NCI-H2107 treated with DMSO at 0.1 percent for 48 hours (cell line): Measurements from ENCODE around the gene PDIA5.

ENCODE experiments used
- DNase-seq: peaks from one replicate; lab custom pipeline; 2025; ENCODE audit not compliant: unreplicated experiment; lab: John Stamatoyannopoulos, UW

The PDIA5 gene

DNA sequence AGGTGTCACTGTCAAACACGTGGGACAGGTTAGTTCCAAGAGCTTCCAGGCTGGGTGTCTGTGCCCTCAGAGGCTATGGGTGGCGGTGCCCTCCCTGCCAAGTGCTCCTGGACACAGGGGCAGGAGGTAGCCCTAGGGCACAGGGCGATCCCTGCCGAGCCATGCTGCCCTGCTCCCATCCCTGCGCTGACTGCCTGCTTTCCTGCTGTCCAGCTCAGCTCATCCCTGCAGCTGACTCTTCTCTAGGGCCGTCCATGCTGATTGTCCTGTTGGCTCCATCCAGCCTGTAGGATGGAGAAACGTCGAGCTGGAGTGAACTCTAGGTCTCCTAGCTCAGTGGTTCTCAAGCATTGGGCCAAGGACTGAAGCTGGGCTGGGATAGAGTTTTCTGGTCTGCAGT lies 3.7 kb downstream of the PDIA5 start:
- no peak for DNase-seq

DNA sequence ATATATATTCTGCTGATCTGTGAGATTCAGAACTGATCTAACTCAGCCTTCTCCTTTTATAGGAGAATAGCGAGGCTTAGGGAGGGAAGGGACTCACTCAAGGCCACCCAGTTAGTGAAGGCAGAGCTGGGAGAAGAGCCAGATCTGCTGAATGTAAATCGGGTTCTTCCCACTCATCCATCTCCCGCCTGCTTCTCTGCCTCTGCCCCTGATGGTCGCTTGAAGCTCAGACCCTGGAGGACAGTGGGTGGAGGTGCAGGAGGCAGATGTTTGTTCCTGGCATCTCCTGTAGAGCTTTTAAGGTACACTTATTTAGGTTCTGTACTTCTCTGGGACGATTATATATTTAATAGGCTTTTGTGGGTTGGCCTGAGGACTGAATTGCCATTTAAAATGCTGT lies 4.3 kb downstream of the PDIA5 start:
- no peak for DNase-seq

DNA sequence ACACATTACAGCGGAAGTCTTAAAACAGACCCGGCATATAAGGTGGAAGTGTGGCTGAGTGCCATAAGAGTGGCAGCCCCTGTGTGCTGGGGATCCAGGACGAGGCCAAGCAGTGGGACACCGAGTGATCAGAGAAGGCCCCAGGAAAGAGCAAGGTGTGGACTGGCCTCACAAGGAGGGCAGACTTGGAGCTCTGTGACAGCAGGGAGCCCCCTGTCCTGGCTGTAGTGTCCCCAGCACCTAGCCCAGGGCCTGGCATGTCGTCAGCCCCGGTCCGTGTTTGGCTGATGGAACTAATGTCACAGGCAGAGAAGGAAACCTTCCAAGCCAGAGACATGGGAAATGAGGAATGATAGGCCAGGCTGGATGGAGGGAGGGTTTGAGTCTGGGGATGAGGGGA lies 4.8 kb downstream of the PDIA5 start:
- DNase-seq = no peak

DNA sequence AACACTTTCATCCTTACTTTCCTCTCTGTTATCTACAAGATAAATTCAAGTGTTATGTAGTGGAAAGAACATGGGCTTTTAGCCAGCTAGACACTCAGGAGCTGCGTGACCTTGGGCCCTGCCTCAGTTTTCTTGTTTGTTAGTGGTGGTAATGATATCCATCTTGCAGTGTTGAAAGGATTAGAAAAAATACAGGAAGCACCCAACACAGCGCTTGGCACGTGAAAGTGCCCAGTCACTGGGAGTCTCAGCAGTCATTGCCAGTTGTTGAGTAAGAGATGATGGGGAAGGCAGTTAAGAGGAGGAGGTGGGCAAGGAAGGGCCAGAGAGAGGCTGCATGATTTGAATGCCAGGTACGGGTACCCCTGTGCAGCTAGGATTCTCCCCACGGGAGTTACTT lies 5.3 kb downstream of the PDIA5 start:
- DNase-seq = no peak

DNA sequence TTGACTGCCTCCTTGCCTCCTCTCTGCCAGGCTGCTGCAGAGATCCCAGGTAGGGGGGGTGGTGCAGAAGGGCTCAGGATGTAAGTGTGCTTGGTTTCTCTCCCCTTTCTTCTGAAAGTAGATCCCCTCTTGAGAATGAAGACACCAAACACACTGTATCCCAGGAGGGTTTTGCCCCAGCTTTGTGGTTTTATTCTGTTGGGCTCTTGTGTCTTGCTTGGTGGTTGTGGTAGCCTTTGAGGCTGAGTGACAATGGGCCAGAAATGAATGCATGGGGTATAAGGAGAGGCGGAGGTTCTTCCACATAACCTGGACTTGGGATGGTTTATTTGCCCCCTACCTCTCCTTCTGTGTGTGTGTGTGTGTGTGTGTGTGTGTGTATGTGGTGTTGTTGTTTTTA lies 5.7 kb downstream of the PDIA5 start:
- DNase-seq = peak; percentile 77

DNA sequence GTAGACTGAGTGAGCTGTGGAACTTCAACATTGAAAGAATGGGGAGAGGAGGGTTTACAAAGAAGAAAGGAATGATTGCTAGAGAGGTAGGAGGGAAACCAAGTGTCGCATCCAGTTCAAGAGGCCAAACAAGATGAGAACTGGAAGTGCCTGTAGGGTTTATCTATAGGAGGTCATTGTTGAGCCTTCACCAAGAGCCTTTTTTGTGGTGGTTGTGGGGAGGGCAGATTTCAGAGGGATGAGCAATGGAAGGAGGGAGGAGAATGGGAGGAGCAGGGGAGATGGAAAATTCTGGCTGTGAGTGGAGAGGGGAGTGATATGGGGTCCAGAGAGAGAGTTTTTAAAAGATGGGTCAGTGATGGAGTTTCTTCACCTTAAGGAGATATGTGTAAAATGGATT lies 8.5 kb downstream of the PDIA5 start:
- DNase-seq = no peak

DNA sequence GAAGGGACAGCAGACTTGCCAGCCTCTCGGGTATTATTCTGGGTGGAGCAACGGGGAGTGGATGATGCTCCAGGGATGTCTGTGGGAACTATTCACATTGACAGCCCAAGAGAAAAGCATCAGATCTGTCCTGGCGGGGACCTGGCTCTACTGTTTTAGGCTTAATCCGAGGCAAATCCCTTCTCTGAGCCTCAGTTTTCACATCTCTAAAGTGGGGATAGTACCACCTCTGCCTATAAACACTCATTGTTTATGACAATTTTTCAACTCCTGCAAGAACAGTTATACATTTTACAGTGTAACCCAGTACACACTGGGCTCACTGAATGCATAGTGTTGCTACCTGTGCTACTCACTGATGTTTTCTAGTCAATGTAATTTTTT lies 9.3 kb downstream of the PDIA5 start:
- no peak for DNase-seq

DNA sequence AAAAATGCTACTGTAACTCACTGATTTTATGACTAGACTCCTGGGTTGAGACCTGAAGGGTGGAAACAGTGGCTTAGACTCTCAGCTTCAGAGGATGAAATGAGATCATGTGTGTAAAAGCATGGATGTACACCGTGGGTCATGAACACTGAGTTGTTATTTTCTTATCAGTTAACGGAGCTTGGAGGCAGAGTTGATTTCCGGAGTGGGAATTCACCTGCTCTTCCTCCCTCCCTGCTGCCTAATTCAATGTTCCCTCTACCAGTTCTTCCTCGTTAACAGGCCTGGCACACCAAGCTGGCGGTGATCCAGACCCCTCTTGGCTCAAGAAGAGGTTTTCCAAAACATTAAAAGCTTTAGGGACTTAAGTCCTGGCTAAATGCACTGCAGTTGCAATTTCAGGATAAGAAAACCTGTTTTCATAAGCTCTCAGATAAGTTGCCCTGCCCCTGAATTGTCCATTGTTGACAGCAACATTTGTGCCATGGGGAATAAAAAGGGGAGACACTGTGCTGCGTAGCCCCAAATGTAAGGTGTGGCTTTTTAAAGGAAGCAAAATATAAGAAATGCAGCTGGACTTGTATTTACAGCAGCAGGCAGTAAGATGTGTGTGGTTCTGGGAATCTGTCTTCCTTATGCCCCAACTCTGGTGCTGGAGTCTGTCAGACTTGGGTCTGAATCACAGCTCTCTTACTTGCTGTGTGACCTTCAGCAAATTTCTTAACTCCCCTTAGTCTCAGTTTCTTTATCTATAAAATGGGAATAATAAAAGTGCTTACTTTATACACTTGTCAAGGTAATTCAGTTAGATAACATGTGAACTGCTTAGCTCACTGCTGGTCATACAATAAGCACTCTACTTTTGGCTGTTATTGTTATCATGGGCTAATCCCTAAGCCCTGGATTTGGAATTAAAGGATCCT lies 9.9 kb downstream of the PDIA5 start:
- DNase-seq = peak; percentile 69

DNA sequence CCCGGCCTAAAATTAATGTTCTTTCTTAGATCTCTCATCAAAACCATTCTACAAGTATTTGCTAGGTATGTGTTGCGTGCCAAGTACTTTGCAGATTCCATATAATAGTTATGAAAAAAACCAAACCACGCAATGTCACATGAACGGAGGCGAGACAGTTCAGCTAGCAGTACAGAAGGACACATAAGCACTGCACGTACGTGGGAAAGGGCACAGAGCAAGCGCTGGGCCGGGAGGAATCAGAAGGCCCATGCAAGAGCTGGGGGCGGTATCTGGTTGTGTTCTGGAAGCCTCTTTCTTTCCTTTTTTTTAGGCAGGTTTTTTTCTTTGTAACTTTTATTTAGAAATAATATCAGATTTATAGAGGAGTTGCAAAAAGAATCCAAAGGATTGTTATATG lies 11.3 kb downstream of the PDIA5 start:
- DNase-seq = no peak

DNA sequence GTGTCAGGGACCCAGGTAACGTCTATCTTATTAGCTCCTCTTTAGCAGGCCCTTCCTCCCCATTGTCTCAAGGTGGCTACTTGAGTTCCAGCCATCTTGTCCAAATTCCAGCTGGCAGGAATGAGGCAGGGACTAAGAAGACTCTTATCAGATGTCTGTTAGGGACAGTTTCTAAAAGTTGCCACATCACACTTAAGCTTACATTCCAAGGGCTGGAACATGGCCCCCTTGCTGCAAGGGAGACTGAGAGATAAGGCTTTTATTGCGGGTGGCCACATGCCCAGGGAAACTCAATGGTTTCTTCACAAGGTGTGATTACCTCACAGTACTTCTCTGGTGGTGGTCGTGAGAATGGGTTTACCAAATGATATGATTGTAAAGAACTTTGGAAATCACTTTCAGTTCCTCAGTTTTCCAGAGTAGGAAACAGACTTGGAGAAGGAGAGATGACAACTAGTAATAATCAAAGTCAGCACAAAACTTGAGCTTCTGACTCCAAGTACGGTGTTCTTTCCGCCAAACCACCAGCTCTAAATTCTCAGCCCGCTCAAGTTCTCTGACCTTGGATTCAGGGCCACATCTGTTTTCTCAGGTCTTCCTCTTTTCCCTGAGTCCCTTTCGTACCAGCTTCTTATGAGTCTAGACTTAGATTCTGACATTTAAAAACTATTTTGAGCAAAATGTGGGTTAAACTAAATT lies 14.2 kb downstream of the PDIA5 start:
- no peak for DNase-seq

DNA sequence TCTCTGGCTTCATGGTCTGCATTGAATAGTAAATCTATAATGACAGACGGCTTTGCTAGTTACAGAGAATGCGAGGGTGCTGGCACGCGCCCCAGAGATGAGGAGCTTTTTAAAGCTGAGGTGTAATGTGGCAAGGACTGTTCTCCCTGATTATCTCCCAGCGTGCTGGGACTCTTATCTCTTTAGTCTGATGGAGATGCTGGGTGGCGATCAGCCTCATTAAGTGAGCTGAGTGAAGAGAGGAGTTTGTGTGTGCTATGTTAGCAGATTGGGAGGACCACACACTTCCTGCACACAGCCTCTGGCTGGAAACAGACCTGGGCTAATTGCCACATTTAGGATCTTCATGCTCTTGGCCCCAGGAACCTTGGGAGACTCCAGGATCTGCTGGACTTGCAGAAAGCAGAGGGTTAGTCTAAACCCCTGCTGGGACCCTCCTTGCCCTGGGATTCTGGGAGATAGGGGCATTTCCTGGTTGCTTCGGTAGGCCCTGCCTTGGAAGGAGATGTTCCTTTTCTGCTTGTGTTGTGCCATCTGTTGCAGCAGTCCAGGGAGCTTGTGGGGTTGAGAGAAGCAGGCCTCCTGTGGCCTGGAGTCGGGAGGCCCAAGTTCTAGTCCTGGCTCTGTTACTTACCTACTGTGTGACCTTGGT lies 15.0 kb downstream of the PDIA5 start:
- DNase-seq = peak; percentile 89

DNA sequence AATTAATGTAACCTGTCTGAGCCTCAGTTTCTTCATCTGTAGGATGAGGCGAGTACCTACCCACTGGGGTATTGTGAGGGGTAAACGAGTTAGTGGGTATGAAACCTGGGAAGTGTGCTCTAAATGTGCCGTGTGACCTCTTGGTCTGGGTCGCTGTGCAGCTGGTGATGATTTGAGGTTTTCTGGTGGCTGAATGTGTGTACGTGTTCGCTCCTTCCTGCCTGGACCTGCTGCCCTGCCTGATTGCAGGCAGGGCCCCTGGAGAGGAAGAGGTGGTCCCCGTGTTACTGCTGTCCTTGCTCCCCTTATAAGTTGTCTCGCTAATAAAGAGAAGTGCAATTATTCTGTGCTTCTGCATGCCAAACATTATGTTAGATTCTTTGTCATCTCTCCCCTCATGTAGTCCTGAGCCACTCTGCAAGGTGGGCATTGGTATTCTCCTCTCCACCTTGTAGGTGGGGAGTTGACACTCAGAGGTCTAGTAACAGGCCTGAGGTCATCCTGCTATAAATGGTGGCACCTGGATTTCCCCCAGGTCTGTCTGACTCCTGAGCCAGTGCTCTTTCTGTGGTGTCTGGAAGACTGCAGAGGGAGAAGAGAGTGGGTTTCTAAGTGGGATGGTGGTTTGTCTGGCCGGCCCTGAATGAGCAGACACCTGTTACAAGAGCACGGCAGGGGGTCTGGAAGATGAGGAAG lies 15.7 kb downstream of the PDIA5 start:
- no peak for DNase-seq

DNA sequence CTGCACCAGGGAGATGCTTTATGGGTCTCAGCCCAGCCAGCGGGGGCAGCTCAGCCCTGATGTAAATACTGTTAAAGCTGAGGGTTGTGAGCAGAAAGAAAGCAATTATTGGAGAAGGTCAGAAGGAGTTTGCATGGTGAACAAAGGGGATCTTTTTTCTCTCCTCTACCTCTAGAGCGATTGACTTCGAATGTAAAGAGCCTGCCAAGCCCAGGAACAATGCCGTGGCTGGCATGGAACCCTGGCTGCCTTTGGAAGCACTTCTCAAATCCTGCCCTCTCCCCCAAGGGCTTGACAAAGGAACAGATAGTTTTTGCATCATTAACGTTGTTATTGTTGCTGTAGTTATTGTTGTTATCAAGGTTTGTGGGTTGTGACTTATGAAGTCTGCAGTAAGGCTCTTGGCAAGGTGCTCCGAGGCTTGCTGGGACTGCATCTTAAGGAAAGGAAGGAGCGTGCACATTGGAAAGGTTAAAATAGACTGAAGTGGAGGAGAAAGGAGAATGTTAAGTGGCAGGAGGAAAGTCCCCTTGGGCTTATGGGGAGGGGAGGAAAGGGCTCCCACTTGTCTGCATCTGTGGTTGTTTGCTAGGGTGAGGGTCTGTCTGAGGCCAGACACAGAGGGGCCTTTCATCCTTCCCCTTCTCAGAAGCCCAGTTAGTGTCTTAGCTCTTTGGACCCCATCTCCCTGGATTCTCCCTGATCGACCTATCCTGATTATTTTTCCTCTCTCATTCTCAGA lies 16.7 kb downstream of the PDIA5 start:
- DNase-seq = no peak

DNA sequence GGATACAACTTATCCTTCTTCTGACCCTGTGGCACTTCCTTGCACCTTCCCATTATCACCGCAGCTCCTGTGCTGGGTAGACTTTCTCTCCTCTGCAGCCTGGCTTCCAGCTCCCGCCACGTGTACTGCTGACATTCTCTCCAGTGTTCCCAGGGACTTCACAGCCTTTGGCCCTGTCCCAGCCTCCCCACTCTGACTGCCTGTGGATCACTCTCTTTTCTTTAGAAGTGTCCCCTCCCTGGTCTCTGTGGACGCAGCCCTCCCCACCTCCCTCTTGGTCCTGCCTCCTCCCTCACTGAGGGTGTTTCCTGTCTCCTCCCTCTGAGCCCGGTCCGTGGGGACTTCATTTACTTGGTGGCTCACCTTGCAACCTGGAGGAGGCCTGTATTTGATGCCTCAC lies 17.4 kb downstream of the PDIA5 start:
- DNase-seq = no peak

DNA sequence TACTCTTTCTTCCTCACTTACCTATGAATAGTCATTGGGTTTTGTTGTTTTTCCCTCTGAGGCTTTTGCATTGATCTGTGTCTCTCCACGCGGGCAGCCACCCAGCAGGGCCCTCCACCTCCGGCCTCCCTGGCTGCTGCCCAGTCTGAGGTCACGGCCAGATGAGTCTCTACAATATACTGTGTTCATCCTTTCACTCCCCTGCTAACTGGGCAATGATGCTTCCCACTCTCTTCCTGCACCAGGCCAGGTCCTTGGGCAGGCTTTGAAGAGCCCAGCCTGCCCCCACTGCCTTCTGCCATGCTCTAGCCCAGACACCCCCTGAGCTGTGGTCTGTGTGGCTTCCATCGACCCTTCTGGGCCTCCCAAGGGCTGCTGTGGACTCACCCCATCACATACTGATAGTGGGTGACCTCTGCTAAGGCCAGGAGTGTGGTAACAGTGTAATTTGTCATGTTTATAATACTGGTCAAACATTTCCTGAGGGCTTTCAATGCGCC lies 18.0 kb downstream of the PDIA5 start:
- no peak for DNase-seq

DNA sequence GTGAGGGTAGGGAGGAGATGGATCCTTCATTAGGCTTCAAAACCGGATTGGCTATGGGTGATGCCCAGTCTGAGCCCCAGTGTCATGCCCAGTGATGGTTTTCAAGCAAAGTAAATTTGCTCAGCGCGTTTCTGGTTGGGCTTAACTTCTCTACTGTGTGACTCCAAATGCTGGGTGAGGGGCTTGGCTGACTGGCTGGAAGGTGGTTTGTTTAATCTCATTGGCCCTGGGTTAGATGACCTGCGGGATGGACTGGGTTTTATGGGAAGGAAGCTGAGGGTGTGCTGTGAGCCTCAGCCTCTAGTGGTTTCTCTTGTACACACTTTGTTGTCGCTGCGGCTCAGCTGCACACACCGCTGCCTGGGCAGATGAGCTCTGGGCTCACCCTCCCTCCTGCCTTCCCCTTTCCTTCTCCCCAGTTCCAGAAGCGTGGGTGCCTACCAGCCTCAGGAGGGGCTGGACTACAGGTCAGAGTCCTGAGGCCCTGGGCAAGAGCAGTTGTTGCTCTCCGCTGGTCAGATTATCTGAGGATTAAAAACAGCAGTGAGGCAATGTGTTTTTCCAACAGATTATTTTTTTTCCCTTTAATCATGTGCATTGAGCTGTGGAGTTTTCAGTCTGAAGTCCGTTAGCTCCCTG lies 18.6 kb downstream of the PDIA5 start:
- peak; percentile 30 for DNase-seq

DNA sequence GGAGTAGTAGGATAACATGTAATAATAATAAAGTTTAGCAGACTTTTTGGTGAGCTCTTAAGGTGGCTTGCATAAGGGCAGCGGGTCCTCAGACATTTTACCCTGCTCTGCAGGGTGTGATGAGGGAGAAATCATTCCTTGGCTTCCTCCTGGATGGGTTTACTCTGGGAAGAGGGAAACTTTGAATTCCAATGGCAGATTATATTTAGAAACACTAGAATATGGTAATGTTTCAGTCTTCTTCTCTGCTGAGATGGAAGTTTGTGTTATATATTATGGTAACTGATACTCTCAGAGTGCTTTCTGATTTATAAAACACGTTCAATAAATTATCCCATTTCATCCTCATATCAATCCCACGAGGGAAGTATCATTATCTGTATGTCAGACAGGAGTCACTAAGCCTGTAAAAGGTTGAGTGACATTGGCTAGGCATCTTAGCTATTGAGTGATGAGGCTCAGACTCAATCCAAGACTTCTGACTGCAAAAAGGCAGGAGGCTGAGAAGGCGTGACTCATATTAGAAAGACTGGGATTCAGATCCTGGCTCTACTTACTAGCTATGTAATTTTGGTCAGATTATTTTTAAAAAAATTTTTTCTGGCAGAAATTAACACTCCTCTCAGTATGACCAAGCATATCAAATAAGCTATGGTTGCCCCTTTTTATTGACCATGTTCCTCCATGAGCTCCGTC lies 19.3 kb downstream of the PDIA5 start:
- DNase-seq = no peak

DNA sequence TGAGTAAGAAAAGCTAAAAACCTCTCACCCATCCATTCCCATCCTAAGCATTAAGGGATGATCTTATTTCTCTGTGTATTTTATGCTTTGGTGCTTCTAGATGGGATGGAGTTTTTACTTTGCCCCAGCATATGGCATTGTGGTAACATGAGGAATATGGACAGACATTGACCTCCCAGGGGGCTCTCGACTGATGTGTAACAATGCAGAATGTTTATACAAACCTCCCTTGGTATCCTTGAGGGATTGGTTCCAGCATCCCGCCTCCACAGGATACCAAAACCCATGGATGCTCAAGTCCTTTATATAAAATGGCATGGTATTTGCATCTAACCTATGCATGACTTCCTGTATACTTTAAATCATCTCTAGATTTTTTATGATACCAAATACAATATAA lies 21.6 kb downstream of the PDIA5 start:
- peak; percentile 45 for DNase-seq

DNA sequence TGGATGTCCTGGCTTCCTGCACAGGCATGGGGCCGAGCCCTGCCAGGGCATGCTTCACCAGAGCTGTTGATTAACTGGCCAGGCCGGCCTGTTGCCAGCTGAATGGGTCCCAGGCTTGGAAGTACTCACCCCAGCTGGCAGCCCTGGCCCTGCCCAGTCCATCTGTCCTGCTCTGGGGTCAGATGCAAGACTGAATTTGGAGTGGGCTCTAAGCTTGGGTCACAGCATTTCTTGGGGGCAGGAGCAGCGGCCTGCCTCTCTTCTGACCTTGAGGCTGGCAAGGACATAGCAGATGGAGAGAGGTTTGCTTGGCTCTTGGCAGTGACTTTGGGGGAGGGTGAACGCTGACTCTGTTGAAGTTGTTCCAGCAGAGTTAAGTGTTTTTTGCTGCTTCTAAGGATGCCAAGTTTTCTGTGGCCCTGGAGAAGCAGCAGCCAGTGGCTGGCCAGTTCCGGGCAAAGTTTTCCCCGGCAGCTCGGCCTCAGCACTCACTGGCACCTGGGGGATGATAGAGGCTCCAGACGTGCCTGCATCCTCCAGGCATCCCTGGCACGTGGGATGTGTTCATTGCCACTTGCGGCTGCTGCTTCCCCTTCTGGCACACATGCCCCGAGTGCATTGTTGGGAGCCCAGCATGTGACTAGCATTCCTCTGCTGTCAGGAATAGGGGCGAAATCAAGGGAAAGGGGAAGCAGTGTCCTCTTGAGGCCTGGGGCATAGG lies 22.9 kb downstream of the PDIA5 start:
- no peak for DNase-seq
